GM19240 (cell line): ENCODE data around the gene TRMT5.

Source experiments
- DNase-seq: peaks from one replicate; pipeline ENCODE4 v3.0.0; 2011; ENCODE audit warnings: low spot score; ENCODE audit not compliant: insufficient read length

The TRMT5 gene

DNA sequence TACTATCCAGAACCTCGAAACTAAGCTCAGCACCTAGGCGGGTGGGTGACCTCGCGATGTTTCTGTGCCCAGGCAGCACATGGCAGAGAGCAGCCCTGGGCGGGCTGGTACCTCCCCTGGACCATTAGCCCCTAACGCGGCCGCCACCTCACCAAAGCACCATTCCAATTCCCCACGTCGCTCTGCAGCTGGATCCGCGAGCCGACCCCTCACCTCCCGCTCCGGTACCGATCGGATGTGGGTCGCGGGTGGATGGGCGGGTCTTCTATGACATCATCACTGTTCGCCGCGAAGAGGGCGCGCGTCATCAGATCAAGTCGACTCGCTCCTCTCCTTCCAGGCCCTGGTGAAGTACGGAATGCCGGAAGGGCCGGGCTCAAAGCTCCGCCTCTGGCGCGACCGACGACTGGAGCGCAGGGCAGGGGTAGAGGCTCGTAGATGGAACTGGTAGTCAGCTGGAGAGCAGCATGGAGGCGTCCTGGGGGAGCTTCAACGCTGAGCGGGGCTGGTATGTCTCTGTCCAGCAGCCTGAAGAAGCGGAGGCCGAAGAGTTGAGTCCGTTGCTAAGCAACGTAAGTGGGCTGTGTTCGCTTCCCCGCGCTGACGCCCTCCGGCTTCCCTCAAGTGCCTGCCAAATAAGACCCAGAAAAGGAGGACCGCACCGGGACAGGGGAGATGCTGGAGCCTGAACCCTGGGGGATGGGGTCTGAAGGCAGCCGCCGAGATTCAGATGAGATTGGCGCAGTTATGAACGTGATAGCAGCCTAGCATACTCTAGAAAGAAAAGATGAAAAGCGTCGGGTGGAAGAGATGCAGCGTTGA lies at the start of gene TRMT5, which contains the start of gene SLC38A6:
TSS of gene TRMT5 (minus strand) at position 269 of the 822 bp plus-strand sequence. CDS start at position 163, 106 bp downstream.
TSS of gene SLC38A6 (plus strand) at position 435 of the 822 bp plus-strand sequence. CDS start at position 468, 33 bp downstream.
- peak; percentile 57 for DNase-seq

DNA sequence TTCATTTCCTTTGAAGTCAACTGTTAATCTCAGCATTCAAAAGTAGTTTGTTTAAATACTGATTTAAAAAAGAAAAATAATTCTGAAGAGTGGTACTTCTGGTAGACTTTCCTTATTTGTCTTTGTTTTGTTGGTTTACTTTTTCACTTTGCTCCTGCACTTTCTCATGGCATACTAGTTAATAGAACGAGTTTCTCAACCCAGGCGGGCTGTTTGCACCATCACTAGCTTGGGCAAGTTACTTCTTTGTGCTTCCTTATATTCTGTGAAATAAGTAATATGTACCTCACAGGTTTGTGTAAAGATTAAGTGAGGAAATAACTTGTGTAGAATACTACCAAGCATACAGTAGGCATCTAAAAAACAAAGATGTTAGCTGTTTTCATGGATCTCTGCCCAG lies 45.6 kb upstream of the TRMT5 start:
- no peak for DNase-seq

DNA sequence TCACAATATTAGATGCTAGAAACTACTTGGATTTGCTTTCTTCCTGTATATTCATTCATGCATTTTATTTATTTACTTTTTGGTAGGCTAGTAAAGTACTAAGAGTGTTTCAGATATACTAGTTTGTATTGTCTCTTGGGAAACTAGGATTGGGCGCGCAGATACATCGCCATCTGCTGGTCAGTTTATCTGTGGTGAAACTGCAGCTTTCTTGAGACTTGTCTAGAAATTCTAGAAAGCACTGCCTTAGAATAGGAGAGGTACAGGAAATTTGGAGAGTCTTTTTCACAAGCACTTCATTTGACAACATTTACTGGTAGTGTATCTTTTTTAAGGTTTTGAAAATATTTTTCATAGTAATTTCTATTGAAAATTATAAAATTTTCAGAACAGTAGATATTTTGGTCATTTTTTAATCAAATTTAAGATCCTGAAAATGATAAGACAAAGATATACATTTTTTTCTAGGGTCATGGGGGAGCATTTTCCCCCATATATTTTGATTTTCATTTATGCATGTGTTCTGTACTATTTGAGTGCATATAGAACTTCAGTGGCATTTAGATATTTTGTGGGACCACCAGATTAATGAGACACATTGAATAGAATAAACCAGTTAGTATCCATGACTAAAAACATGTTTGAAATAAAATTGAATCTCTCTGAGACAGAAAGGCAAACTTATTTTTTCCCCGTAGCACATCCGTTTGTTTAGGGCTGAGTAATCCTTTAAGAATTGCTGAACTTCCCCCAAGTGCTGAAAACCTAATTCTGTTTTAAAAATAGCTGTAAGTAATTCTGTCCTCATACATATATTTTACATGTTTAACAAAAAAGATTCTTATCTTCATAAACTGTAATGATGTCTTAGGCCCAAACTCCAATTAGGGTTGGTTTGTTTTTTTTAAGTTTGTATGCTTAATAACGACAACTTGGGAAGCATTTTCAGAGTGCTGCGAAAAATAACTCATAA lies 44.7 kb upstream of the TRMT5 start:
- no peak for DNase-seq

- DNase-seq, result no peak
Observed at GRCh38 chr14:61019537-61019936, 38.7 kb upstream of the TRMT5 start.

DNA sequence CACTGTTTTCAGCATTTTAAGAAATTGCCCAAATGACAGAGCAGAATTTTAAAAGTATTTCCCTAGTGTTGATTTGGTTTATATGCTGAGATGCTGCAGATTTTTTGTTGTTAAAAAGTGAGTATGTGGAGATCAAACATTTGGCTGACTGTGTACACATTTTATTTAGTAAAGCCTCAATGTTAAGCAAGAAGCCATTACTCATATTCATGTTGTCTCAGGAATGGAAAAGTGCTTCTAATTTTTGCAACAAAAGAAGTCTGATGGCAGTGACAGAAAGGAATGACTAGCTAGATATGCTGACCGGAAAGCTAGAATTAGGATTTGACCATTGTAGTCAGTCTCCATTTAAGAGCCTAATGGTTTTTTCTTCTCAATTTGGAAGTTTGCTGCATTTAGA lies 22.7 kb upstream of the TRMT5 start:
- DNase-seq, result no peak

DNA sequence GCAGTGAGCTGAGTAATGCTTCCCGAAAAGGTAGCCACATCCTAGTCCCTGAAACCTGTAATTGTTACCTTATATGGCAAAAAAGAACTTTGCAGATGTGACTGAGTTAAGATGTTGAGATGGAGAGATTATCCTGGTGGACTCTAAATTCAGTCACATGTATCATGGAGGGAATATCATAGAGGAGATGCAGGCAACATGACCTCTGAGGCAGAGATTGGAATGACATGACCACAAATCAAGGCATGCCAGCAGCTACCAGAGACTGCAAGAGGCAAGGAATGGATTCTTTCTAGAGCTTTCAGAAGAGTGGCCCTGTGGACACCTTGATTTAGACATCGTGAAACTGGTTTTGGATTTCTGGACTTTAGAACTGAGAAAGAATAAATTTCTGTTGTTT lies 18.7 kb upstream of the TRMT5 start:
- no peak for DNase-seq

DNA sequence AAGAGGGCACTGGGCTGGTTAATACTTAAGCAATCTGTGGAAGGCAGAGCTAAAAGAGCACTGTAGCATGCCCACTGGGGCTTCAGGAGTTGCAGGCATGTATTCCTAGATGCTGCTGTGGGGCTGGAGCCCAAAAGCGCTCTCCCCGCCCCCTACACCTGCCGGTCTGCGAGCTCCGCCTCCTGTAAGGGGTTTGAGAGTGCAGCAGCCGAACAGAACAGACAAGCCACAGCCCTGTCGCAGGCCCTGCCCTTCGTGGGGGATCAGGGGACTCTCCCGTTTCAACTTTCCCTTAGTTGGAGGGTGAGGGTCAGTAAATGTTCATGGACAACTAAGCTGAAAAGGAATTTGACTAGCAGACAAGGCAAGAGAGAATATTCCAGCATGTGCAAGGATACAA lies 17.7 kb upstream of the TRMT5 start:
- no peak for DNase-seq

DNA sequence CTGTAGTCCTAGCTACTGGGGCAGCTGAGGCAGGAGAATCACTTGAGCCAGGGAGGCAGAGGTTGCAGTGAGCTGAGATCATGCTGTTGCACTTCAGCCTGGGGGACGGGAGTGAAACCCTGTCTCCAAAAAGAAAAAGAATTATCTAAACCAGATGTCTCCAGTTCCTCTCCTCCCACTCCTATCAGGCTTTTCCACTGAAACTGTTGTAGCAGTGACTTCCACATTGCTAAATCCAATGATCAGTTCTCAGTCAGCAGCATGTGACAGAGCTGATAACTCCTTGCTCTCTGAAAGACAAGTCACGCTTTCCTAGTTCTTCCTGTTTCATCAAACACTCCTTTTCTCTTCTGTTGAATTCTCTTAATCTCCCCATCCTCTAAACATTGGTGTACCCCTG lies 8.7 kb upstream of the TRMT5 start:
- no peak for DNase-seq

DNA sequence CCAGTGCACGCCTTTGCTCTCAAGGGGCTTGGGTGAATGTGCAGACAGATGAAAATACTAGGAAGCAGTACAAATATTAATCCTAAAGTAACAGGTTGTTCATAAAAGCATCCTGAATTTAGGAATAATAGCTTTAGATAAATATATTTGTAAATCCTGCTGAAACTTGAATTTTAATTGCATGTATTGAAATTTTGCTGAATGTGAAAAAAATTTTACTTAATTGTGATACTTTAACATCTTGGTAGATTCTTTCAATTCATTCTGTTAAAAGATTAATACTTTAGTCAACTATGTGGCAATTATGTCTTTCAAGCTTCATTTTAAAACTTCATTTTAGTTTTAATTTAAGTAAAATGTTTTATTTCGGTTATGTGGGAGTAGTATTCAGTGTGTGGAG lies 5.6 kb upstream of the TRMT5 start:
- no peak for DNase-seq

DNA sequence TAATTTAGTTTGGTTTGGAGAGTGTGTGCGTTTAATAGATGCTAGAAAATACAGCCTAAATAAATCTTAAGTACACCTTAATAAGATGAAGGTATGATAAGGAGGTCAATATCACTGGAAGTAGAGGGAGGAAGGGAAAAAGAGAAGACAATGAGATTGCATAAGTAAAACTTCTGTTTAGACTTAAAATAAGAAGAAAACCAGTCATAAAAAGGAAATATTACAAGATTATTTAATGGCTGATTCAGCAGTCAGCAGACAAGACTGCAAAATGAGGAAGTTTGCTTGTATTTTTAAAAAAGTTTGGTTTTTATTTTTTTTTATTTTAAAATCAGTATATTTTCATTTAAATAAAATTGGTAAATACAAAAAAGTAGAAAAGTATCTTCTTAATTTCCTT lies 3.3 kb upstream of the TRMT5 start:
- no peak for DNase-seq

DNA sequence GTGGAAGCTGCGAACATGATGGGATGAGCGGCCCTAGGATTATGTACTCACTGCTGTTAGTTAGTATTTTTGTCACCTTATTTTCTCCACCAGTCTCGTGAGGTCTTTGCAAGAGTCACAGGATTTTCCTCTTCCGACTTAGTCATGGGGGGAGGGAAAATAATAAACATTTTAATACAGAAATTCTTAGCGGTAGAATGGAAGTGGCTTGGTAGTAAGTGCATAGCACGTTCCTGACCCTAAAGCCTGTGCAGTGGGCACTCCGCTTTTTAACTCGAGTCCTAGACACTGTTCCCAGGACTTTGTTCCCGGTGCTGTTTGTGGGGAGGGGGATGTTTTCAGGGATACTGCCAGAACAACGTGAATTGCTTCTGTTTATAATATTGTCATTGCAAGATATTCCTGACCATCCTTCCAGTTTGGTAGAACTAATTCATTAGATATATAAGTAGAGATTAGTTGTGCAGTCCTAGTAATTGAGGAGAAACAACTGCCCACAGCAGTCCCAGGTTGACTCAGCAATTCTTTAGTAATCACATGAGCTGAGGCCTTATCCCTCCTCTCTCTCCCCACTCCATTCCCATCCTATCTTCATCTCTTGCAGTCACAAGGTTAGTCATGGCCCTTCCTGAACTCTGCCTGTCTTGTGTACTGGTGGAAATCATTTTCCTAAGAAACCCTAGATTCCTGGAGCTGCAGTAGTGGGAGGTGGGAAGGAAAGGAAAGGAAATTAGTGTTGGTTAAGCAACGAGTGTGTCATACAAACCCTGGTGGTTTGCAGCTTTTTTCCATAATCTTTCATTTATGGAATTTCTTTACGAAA lies 965 bp upstream of the TRMT5 start:
- no peak for DNase-seq

DNA sequence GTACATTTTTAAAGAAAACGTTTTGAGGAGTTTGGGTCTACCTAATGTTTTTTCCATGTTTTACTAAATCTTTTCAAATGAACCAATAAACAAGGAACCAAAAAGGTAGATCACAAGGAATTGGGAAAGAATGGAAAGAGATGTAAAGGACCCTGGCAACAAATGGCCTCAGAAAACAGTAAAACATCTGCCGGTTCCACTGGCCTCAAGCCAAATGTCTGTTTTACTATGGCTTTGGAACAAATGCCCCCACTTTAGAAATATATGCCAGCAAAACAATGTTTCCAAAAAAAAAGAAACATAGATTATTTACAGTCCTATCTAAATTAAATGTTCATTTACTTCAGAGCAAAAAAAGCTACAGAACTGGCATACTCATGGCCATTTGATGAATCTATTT lies 3.0 kb downstream of the TRMT5 start:
- DNase-seq, result no peak

- DNase-seq, result no peak
Observed at GRCh38 chr14:60975551-60975950, 5.3 kb downstream of the TRMT5 start.

DNA sequence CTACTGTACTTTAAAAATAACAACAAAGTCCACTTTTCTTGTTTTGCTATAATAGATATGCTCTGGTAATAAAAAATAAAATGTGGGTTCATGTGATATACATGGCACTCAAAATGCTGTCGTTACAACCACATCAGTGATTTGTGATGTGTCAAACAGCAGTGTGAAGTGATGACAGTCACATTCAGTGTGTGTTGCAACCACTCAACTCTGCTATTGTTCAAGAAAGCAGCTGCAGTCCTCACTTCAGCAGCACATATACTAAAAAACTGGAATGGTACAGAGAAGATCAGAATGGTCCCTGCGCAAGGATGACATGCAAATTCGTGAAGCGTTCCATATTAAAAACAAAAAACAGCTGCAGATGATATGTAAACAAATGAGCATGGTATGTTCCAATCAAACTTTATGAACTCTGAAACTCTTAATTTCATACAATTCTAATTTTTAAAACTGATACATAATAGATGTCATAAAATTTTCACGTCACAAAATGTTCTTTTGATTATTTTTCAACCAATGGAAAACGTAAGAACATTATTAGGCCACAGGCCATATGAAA lies 6.7 kb downstream of the TRMT5 start:
- no peak for DNase-seq

GRCh38 chr14:60973070-60973469 lies 7.8 kb downstream of the TRMT5 start:
- no peak for DNase-seq

GRCh38 chr14:60972295-60972694 lies 8.6 kb downstream of the TRMT5 start:
- no peak for DNase-seq

DNA sequence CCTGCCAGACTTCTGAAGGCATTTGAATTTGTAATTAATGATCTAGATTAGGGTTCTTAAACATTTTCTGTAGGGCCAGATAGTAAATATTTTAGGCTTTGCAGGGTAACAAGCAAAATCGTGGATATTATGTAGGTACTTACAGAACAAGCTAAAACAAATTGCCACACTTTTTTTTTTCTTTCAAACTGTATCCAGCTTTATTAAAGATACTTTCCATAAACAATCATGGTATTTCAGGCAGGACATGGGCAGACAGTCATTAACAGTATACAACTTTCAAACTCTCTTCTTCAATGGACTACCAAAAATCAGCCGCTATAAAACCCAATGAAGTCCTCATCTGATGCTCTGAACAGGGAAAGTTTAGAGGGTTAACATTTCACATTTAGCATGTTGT lies 9.6 kb downstream of the TRMT5 start:
- no peak for DNase-seq

- no peak for DNase-seq
Observed at GRCh38 chr14:60970146-60970545, 10.7 kb downstream of the TRMT5 start.

GRCh38 chr14:60968671-60969070 lies 12.2 kb downstream of the TRMT5 start:
- DNase-seq, result no peak

GRCh38 chr14:60968099-60968498 lies 12.8 kb downstream of the TRMT5 start:
- no peak for DNase-seq

DNA sequence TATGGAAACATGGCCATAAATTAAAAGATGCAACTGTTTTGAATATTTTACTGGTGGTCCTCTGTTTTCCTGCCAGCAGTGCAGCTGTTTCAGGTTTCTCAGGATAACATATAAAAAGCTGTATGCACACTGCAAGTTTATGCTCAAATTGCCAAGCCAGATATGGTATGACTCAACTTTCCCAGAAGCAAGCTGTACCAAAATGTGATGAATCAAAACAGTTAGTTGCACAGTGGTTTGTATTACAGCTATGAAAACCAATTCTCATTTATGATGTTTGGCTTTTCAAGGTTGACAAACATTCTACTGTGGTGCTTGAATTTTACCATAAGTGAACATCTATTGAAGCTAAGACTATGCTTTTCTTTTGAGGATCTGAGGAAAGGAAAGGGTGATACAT lies 15.5 kb downstream of the TRMT5 start:
- DNase-seq, result no peak
